K562 (cell line): ENCODE data around the gene LACTB. TPM values are rescaled to one million over a fixed set of nuclear protein-coding genes. Genes with fewer than 3 reads are reported as not detected.

Source experiments
- CREM ChIP-seq: IDR thresholded peaks from 2 replicates; pipeline ENCODE4 v1.6.1; 2014; ENCODE audit warnings: antibody characterized with exemption, low read depth
- CTCF ChIP-seq, 3 experiments: IDR thresholded peaks in 2 of 3; conservative IDR thresholded peaks in 1 of 3; 2 replicates each; pipeline ENCODE4 v1.5.1; 2011 to 2012; ENCODE audit warnings: low read length in 3 of 3, mild to moderate bottlenecking in 3 of 3, control low read depth in 2 of 3, improper control_type of control experiment in 1 of 3, inconsistent platforms in 1 of 3, low read depth in 1 of 3, mixed read lengths in 1 of 3, moderate library complexity in 1 of 3; ENCODE audit not compliant: insufficient read depth in 2 of 3
- ELF4 ChIP-seq: fragments of 450-650 bp; formaldehyde crosslinking; IDR thresholded peaks from 2 replicates; pipeline ENCODE4 v1.4.0; 2022; ENCODE audit warnings: missing genetic modification characterization
- ESRRB ChIP-seq: fragments of 250-450 bp; sonication (Bioruptor Pico); IDR thresholded peaks from 2 replicates; pipeline ENCODE4 v1.5.0; 2020; ENCODE audit warnings: mild to moderate bottlenecking, moderate library complexity, borderline replicate concordance
- ETS2 ChIP-seq: IDR thresholded peaks from 2 replicates; pipeline ENCODE4 v1.6.1; 2016; ENCODE audit warnings: borderline replicate concordance, missing genetic modification characterization, mild to moderate bottlenecking, moderate library complexity, missing compliant biosample characterization; ENCODE audit not compliant: poor library complexity, severe bottlenecking
- FOXA3 ChIP-seq, 2 experiments: fragments of 450-650 bp in 1 of 2; sonication (generic) in 1 of 2; formaldehyde crosslinking; IDR thresholded peaks in 1 of 2; conservative IDR thresholded peaks in 1 of 2; 2 replicates each; pipeline versions ENCODE4 v1.4.0 to v1.8.0; 2020 to 2022; ENCODE audit warnings: mild to moderate bottlenecking in 2 of 2, missing genetic modification reagents in 1 of 2
- PTRF ChIP-seq: fragments of 450-650 bp; IDR thresholded peaks from 2 replicates; pipeline ENCODE4 v1.6.1; 2016; ENCODE audit warnings: mild to moderate bottlenecking, missing genetic modification characterization, missing compliant biosample characterization
- RBM17 ChIP-seq: fragments of 200-400 bp; formaldehyde crosslinking; IDR thresholded peaks from 2 replicates; pipeline ENCODE4 v1.6.1; 2017; ENCODE audit warnings: low read depth, mild to moderate bottlenecking, low read length, borderline replicate concordance
- SIN3A ChIP-seq, 2 experiments: fragments of 150-350 bp in 1 of 2; IDR thresholded peaks; 2 replicates each; pipeline ENCODE4 v1.6.1; 2011 to 2016; ENCODE audit warnings: borderline replicate concordance in 2 of 2, low read depth in 2 of 2, low read length in 2 of 2, mild to moderate bottlenecking in 2 of 2, moderate library complexity in 2 of 2; ENCODE audit not compliant: control insufficient read depth in 1 of 2
- THRB ChIP-seq: fragments of 450-650 bp; formaldehyde crosslinking; conservative IDR thresholded peaks from 2 replicates; pipeline ENCODE4 v1.4.0; 2022; ENCODE audit warnings: mild to moderate bottlenecking, missing genetic modification characterization
- VEZF1 ChIP-seq: fragments of 200-800 bp; sonication (Bioruptor generic); IDR thresholded peaks from 2 replicates; pipeline ENCODE4 v1.6.1; 2017; ENCODE audit warnings: missing genetic modification characterization, missing compliant biosample characterization
- XRCC3 ChIP-seq: fragments of 450-650 bp; IDR thresholded peaks from 2 replicates; pipeline ENCODE4 v1.6.1; 2017; ENCODE audit warnings: mild to moderate bottlenecking, moderate library complexity
- ZNF224 ChIP-seq: sonication (generic); formaldehyde crosslinking; IDR thresholded peaks from 2 replicates; pipeline ENCODE4 v1.8.0; 2022; ENCODE audit warnings: mild to moderate bottlenecking, missing genetic modification reagents
- ZNF282 ChIP-seq: sonication (generic); formaldehyde crosslinking; IDR thresholded peaks from 2 replicates; pipeline ENCODE4 v1.8.1; 2023; ENCODE audit warnings: missing genetic modification reagents
- ZNF3 ChIP-seq: fragments of 250-450 bp; sonication (Bioruptor Pico); IDR thresholded peaks from 2 replicates; pipeline ENCODE4 v1.5.0; 2021; ENCODE audit warnings: mild to moderate bottlenecking, moderate library complexity
- ZNF384 ChIP-seq: IDR thresholded peaks from 2 replicates; pipeline ENCODE4 v1.6.1; 2012; ENCODE audit warnings: low read depth, low read length, improper control_type of control experiment
- ZNF561 ChIP-seq: fragments of 450-650 bp; formaldehyde crosslinking; conservative IDR thresholded peaks from 2 replicates; pipeline ENCODE4 v1.4.0; 2020; ENCODE audit warnings: mild to moderate bottlenecking, moderate library complexity
- ZNF830 ChIP-seq: fragments of 250-450 bp; sonication (Bioruptor Pico); IDR thresholded peaks from 2 replicates; pipeline ENCODE4 v1.5.0; 2021; ENCODE audit warnings: mild to moderate bottlenecking
- ZZZ3 ChIP-seq: fragments of 450-650 bp; IDR thresholded peaks from 2 replicates; pipeline ENCODE4 v1.6.1; 2016; ENCODE audit warnings: antibody characterized with exemption, mild to moderate bottlenecking, moderate library complexity
- polyA plus RNA-seq, 8 experiments: library from polyadenylated mRNA; depleted of rRNA in 4 of 8; stranded (reverse) in 5 of 8; unstranded in 3 of 8; fragments of >200 nt; fragmentation: Nextera tagmentation in 2 of 8; fragmentation: Illumina TruSeq in 1 of 8; extraction: Ambion mirVana in 2 of 8; extraction: Trizol in 1 of 8; gene quantifications; 2 replicates each; pipeline versions ENCODE4 v1.2.1 to v1.2.3, GENCODE V29; 2011 to 2014; ENCODE audit warnings: inconsistent platforms in 1 of 8, missing spikeins in 1 of 8
- total RNA-seq, 7 experiments: library from RNA; depleted of rRNA in 6 of 7; stranded (reverse); fragments of >200 nt in 6 of 7; fragmentation: Illumina TruSeq in 2 of 7; extraction: Trizol in 2 of 7; gene quantifications; 2 replicates each; pipeline versions ENCODE4 v1.2.1 to v1.2.3, GENCODE V29; 2011 to 2021; ENCODE audit warnings: low replicate concordance in 1 of 7
- TF ChIP-seq, protein P1 (sequence below): sonication (generic); formaldehyde crosslinking; IDR thresholded peaks from 2 replicates; pipeline ENCODE4 v1.8.1; 2023; ENCODE audit warnings: mild to moderate bottlenecking, missing genetic modification reagents

Gene LACTB
- total and polyA plus RNA-seq, 9 of the 15 experiments (the other 6 are each of a cell fraction or from before 2014, with no cell fraction given) = 3.1 to 15.5 (median 9.8) TPM

DNA sequence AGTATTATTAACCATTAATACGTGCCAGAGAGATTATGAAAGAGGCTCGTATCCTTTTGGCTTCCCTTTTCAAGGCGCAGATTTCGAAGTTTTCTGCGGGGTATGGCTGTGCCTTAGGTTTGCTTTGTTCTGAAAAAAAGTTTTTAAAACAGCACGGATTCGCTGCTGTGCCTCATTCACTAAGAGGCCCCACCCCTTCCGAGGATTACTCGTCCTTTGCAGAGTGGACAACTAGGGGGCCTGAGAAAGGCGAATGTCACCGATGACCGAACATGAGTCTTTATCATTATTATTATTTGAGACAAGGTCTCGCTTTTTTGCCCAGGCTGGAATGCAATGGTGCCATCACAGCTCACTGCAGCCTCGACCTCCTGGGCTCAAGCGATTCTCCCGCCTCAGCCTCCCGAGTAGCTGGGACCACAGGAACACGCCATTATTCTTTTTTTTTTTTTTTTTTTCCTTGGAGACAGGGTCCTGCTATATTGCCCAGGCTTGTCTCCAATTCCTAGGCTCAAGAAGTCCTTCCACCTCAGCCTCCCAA is 36.3 kb downstream of the LACTB start (continued):
- TF ChIP-seq ZNF224 (CRISPR knock-in tag) (no peak), CREM (no peak), ESRRB (CRISPR knock-in tag) (no peak), ZNF830 (CRISPR knock-in tag) (no peak), FOXA3 (CRISPR knock-in tag; conservative IDR thresholded peaks at IDR 0.05 in 1 of 2, IDR thresholded peaks at IDR 0.05 in 1 of 2) (no peak), ZZZ3 (no peak), ZNF282 (CRISPR knock-in tag) (no peak), THRB (CRISPR knock-in tag) (no peak), ZNF384 (peak; percentile 54), RBM17 (no peak), PTRF (tag) (0 out of 2 replicates have a peak, but pooled peaks have one; percentile 9), SIN3A (IDR thresholded peaks at IDR 0.05; ENCODE audit: borderline replicate concordance in 2 of 2, control insufficient read depth in 1 of 2, low read depth in 2 of 2, low read length in 2 of 2) (no peak), ELF4 (CRISPR knock-in tag) (no peak), ZNF3 (CRISPR knock-in tag) (no peak), VEZF1 (CRISPR knock-in tag) (no peak; the same call in 1 of the 2 replicates), ETS2 (tag) (no peak), ZNF561 (CRISPR knock-in tag) (no peak), XRCC3 (no peak), CTCF (IDR thresholded peaks at IDR 0.05 in 2 of 3, conservative IDR thresholded peaks at IDR 0.05 in 1 of 3; ENCODE audit: insufficient read depth in 2 of 3, low read depth in 1 of 3, low read length in 3 of 3) (peak in 2 of 3 experiments; percentile 2 to 35; a peak in 3 of 6 replicates)
- TF ChIP-seq, protein P1, sequence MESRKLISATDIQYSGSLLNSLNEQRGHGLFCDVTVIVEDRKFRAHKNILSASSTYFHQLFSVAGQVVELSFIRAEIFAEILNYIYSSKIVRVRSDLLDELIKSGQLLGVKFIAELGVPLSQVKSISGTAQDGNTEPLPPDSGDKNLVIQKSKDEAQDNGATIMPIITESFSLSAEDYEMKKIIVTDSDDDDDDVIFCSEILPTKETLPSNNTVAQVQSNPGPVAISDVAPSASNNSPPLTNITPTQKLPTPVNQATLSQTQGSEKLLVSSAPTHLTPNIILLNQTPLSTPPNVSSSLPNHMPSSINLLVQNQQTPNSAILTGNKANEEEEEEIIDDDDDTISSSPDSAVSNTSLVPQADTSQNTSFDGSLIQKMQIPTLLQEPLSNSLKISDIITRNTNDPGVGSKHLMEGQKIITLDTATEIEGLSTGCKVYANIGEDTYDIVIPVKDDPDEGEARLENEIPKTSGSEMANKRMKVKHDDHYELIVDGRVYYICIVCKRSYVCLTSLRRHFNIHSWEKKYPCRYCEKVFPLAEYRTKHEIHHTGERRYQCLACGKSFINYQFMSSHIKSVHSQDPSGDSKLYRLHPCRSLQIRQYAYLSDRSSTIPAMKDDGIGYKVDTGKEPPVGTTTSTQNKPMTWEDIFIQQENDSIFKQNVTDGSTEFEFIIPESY (CRISPR knock-in tag) = no peak
